Breast epithelium (tissue), 4 donors: ENCODE data around the gene ADAMTS13. TPM values are rescaled to one million over a fixed set of nuclear protein-coding genes. Genes with fewer than 3 reads are reported as not detected.

Source experiments
- DNase-seq, 2 donors: peaks; one replicate each; pipeline ENCODE4 v3.0.0-alpha.2; 2019; ENCODE audit warnings: low spot score in 2 of 2
- H3K27ac ChIP-seq, 2 donors: fragments of 200-600 bp; sonication (generic) in 1 of 2; one replicate each; pipeline ENCODE4 v1.5.1; 2016 to 2019; ENCODE audit warnings: mild to moderate bottlenecking in 1 of 2
- H3K27me3 ChIP-seq, 2 donors: fragments of 200-600 bp; sonication (generic) in 1 of 2; one replicate each; pipeline versions ENCODE4 v1.5.1 to v1.6.0; 2017 to 2019; ENCODE audit warnings: control low read depth in 1 of 2, mild to moderate bottlenecking in 1 of 2
- H3K36me3 ChIP-seq: fragments of 200-600 bp; one replicate; pipeline ENCODE4 v1.5.1; 2019
- H3K4me1 ChIP-seq, 2 donors: fragments of 200-600 bp; sonication (generic); one replicate each; pipeline ENCODE4 v1.5.1; 2016 to 2019; ENCODE audit warnings: control low read depth in 1 of 2
- H3K4me3 ChIP-seq, 3 donors: fragments of 200-600 bp; sonication (generic); 1 replicate in 2 of 3; 2 replicates in 1 of 3; pipeline ENCODE4 v1.5.1; 2016 to 2019; ENCODE audit warnings: mild to moderate bottlenecking in 3 of 3, moderate library complexity in 2 of 3
- H3K9me3 ChIP-seq, 2 donors: fragments of 200-600 bp; sonication (generic) in 1 of 2; one replicate each; pipeline ENCODE4 v1.5.1; 2016 to 2019; ENCODE audit warnings: control low read depth in 1 of 2
- POLR2A ChIP-seq: fragments of 450-650 bp; IDR thresholded peaks from one replicate; pipeline ENCODE4 v1.6.1; 2016; ENCODE audit warnings: antibody characterized with exemption, mild to moderate bottlenecking, moderate library complexity
- POLR2AphosphoS5 ChIP-seq, 3 donors: sonication (generic); formaldehyde crosslinking; IDR thresholded peaks; one replicate each; pipeline ENCODE4 v1.6.1; 2017; ENCODE audit warnings: antibody characterized with exemption in 3 of 3
- intact Hi-C: fragments of 100-400 bp; cut with DNase I; formaldehyde crosslinking; loops from one replicate; pipeline ENCODE4 v1.15.1; 2023; ENCODE audit warnings: low total_unique reads
- total RNA-seq, 3 donors: library from RNA; depleted of rRNA; stranded (reverse); fragments of >200 nt; gene quantifications; one replicate each; pipeline ENCODE4 v1.1.0, GENCODE V29; 2016
- TF ChIP-seq, protein P1 (sequence below), 3 donors: fragments of 450-650 bp; IDR thresholded peaks; one replicate each; pipeline ENCODE4 v1.5.1; 2016 to 2017; ENCODE audit warnings: antibody characterized with exemption in 3 of 3, mild to moderate bottlenecking in 3 of 3, moderate library complexity in 3 of 3

Gene ADAMTS13
- total RNA-seq, 3 donors from 2014 or later = 0.88 to 2.9 (median 0.96) TPM

DNA sequence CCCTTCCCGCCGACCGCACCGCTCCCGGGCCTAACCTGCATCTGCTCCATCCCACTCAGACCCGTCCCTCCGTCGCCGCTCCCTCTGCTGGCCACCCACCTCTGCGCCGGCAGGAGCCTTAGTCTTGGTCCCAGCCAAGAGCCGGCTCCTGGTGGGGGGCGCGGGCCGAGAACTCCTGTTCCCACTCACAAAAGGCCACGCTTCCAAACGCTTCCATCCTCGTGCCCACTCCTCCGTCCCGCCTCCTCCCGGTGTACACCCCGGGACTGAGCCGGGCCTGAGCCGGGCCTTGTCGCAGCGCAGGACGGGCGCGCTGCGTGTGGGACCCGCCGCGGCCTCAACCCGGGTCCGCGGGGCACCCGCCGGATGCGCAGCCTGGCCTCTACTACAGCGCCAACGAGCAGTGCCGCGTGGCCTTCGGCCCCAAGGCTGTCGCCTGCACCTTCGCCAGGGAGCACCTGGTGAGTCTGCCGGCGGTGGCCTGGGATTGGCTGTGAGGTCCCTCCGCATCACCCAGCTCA is 7.5 kb downstream of the ADAMTS13 start:
- Histone ChIP-seq H3K9me3 (no peaks in the 10 kb centered on the region), H3K4me1 (no peaks in the 10 kb centered on the region), H3K4me3 (peak overlapping the region in 2 of 3 donors; percentile 53 to 73), H3K27me3 (no peaks in the 10 kb centered on the region), H3K36me3 (no peaks in the 10 kb centered on the region), H3K27ac (no peak overlapping the region)
- intact Hi-C loops = loop anchor here (10.0 kb wide), 1 partner anchor 255 kb away; no protein-coding TSS in a partner anchor
- DNase-seq = no peak
- TF ChIP-seq, protein P1, sequence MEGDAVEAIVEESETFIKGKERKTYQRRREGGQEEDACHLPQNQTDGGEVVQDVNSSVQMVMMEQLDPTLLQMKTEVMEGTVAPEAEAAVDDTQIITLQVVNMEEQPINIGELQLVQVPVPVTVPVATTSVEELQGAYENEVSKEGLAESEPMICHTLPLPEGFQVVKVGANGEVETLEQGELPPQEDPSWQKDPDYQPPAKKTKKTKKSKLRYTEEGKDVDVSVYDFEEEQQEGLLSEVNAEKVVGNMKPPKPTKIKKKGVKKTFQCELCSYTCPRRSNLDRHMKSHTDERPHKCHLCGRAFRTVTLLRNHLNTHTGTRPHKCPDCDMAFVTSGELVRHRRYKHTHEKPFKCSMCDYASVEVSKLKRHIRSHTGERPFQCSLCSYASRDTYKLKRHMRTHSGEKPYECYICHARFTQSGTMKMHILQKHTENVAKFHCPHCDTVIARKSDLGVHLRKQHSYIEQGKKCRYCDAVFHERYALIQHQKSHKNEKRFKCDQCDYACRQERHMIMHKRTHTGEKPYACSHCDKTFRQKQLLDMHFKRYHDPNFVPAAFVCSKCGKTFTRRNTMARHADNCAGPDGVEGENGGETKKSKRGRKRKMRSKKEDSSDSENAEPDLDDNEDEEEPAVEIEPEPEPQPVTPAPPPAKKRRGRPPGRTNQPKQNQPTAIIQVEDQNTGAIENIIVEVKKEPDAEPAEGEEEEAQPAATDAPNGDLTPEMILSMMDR (IDR thresholded peaks at IDR 0.05) = peak in 1 of 3 donors; percentile 11
- no peak for TF ChIP-seq POLR2A
- TF ChIP-seq POLR2AphosphoS5 (IDR thresholded peaks at IDR 0.05) = no peak

DNA sequence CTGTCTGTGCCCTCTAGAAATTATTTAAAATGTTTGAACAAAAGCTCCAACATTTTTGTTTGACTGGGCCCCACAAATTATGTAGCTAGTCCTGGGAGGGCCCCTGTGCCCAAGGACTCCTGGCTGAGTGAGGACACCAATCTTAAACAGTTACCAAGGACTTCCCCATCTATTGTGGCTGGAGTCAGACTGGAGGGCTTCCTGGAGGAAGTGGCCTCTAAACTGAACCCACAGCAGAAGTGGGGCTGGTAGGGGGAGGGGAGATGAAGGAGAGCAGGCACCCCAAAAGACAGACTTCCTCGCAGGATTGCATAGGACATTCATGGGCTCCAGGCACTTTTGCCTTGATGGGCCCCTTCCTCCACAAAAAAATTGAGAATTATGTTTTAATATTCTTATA is 8.1 kb downstream of the ADAMTS13 start:
- no peaks in the 10 kb centered on the region for H3K36me3 ChIP-seq
- no peak overlapping the region for H3K27ac ChIP-seq
- no peaks in the 10 kb centered on the region for H3K4me1 ChIP-seq
- H3K9me3 ChIP-seq = no peaks in the 10 kb centered on the region
- TF ChIP-seq POLR2AphosphoS5 (IDR thresholded peaks at IDR 0.05) (no peak), POLR2A (no peak)
- TF ChIP-seq, protein P1 (IDR thresholded peaks at IDR 0.05) = no peak
- DNase-seq = no peak
- intact Hi-C loops = no loop called here
- no peak overlapping the region for H3K4me3 ChIP-seq
- no peaks in the 10 kb centered on the region for H3K27me3 ChIP-seq

DNA sequence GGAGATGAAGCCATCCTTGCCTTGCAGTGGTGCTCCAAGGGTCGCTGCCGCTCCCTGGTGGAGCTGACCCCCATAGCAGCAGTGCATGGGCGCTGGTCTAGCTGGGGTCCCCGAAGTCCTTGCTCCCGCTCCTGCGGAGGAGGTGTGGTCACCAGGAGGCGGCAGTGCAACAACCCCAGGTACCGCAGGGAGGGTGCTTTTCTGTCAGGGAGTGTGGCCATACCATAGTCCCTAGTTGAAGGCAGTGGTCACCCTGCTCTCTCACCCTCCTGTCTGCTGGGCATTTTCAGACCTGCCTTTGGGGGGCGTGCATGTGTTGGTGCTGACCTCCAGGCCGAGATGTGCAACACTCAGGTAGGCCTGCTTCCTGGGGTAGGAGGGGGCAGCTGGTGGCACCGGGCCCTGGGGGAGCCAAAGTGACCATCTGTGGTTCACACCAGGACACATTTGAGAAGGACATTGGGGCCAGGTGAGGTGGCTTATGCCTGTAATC is 11.2 kb downstream of the ADAMTS13 start:
- TF ChIP-seq, protein P1 (IDR thresholded peaks at IDR 0.05) = no peak
- TF ChIP-seq POLR2AphosphoS5 (IDR thresholded peaks at IDR 0.05) (no peak), POLR2A (no peak)
- Histone ChIP-seq H3K9me3 (no peaks in the 10 kb centered on the region), H3K36me3 (no peaks in the 10 kb centered on the region), H3K27ac (no peak overlapping the region), H3K27me3 (no peaks in the 10 kb centered on the region), H3K4me1 (no peaks in the 10 kb centered on the region), H3K4me3 (no peak overlapping the region)
- no peak for DNase-seq
- intact Hi-C loops = no loop called here

DNA sequence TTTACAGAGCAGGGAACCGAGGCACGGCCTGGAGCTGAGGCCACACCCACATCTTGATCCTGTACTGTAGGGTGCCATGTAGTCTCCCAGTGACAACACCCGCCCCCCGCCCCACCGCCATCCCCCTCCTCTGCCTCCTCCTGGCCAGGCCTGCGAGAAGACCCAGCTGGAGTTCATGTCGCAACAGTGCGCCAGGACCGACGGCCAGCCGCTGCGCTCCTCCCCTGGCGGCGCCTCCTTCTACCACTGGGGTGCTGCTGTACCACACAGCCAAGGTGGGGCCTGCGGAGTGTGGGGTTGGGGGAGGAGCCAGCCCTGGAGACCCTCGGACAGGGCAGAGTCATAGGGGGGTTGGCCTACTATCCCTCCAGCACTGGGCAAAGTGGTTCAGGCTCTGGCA is 14.5 kb downstream of the ADAMTS13 start:
- TF ChIP-seq POLR2A (no peak), POLR2AphosphoS5 (IDR thresholded peaks at IDR 0.05) (no peak)
- TF ChIP-seq, protein P1 (IDR thresholded peaks at IDR 0.05) = no peak
- intact Hi-C loops = no loop called here
- Histone ChIP-seq H3K9me3 (no peaks in the 10 kb centered on the region), H3K27me3 (no peaks in the 10 kb centered on the region), H3K36me3 (no peaks in the 10 kb centered on the region), H3K27ac (no peak overlapping the region), H3K4me3 (no peak overlapping the region), H3K4me1 (no peaks in the 10 kb centered on the region)
- no peak for DNase-seq

DNA sequence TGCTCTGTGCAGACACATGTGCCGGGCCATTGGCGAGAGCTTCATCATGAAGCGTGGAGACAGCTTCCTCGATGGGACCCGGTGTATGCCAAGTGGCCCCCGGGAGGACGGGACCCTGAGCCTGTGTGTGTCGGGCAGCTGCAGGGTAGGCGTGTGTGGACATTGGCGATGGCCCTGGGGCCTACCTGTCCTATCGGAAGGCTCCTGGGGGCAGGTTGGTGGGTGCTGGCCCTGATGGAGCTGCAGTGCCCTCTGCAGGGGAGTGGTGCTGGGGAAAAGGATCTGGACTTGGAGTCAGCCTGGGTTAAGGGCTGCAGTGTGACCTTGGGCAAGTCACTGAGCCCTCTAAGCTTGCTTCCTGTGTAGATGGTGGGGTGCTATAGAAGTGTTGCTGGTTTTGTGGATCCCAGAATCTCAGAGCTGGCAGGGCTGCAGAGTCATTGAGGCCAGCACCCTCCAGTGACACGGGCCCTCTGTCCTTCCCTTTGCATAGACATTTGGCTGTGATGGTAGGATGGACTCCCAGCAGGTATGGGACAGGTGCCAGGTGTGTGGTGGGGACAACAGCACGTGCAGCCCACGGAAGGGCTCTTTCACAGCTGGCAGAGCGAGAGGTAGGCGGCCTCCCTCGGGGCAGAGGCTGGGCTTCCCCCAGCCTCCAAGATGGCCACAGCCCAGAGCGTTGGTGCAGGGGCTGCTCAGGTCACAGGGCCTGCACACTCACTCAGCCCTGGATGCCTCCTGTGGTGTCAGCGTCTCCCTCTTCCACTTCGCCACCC is 15.8 kb downstream of the ADAMTS13 start:
- Histone ChIP-seq H3K27me3 (no peaks in the 10 kb centered on the region), H3K4me3 (no peak overlapping the region), H3K27ac (no peak overlapping the region), H3K9me3 (no peaks in the 10 kb centered on the region), H3K36me3 (no peaks in the 10 kb centered on the region), H3K4me1 (no peaks in the 10 kb centered on the region)
- intact Hi-C loops = no loop called here
- TF ChIP-seq POLR2A (no peak), POLR2AphosphoS5 (IDR thresholded peaks at IDR 0.05) (no peak)
- TF ChIP-seq, protein P1 (IDR thresholded peaks at IDR 0.05) = no peak
- no peak for DNase-seq
